Parathyroid adenoma (tissue), 2 donors: ENCODE measurements around the gene KCNH5.

Experiments used
- H2AFZ ChIP-seq: fragments of 300-600 bp; sonication (generic); one replicate; pipeline ENCODE4 v1.7.0; 2017; ENCODE audit warnings: antibody characterized with exemption, mild to moderate bottlenecking
- H3K27ac ChIP-seq: fragments of 300-600 bp; sonication (generic); one replicate; pipeline ENCODE4 v1.7.0; 2017
- H3K27me3 ChIP-seq: fragments of 300-600 bp; sonication (generic); one replicate; pipeline ENCODE4 v1.7.0; 2017; ENCODE audit warnings: low read length; ENCODE audit not compliant: control insufficient read depth, insufficient read depth
- H3K36me3 ChIP-seq: fragments of 300-600 bp; sonication (generic); one replicate; pipeline ENCODE4 v1.7.0; 2017; ENCODE audit warnings: low read length; ENCODE audit not compliant: control insufficient read depth, insufficient read depth
- H3K4me1 ChIP-seq: fragments of 300-600 bp; sonication (generic); one replicate; pipeline ENCODE4 v1.7.0; 2017; ENCODE audit warnings: control low read depth
- H3K4me2 ChIP-seq: fragments of 300-600 bp; sonication (generic); one replicate; pipeline ENCODE4 v1.7.0; 2017; ENCODE audit warnings: low read length
- H3K4me3 ChIP-seq: fragments of 300-600 bp; sonication (generic); one replicate; pipeline ENCODE4 v1.7.0; 2017; ENCODE audit warnings: low read depth, low read length
- H3K79me2 ChIP-seq: fragments of 300-600 bp; sonication (generic); one replicate; pipeline ENCODE4 v1.7.0; 2017; ENCODE audit warnings: control low read depth
- H3K9ac ChIP-seq: fragments of 300-600 bp; sonication (generic); one replicate; pipeline ENCODE4 v1.7.0; 2017; ENCODE audit warnings: mild to moderate bottlenecking
- H3K9me3 ChIP-seq: fragments of 300-600 bp; sonication (generic); one replicate; pipeline ENCODE4 v1.7.0; 2017; ENCODE audit warnings: low read length; ENCODE audit not compliant: control insufficient read depth
- CTCF ChIP-seq: fragments of 300-600 bp; sonication (generic); IDR thresholded peaks from one replicate; pipeline ENCODE4 v1.7.0; 2017; ENCODE audit warnings: antibody characterized with exemption, mild to moderate bottlenecking
- donor health status: primary hyperparathyroidism.

The KCNH5 gene

GRCh38 chr14:62691647-62692489 is 353.4 kb downstream of the KCNH5 start:
- Histone ChIP-seq H3K4me2 (no peak overlapping the region), H3K27me3 (no peaks in the 10 kb centered on the region), H2AFZ (no peak overlapping the region), H3K36me3 (no peaks in the 10 kb centered on the region), H3K9me3 (no peaks in the 10 kb centered on the region), H3K79me2 (no peaks in the 10 kb centered on the region), H3K9ac (no peak overlapping the region), H3K4me3 (no peak overlapping the region), H3K4me1 (no peaks in the 10 kb centered on the region), H3K27ac (no peak overlapping the region)
- TF ChIP-seq CTCF, result no peak

- no peak overlapping the region for H3K27ac ChIP-seq
- no peaks in the 10 kb centered on the region for H3K79me2 ChIP-seq
- H3K9ac ChIP-seq, result no peak overlapping the region
- H3K4me3 ChIP-seq, result no peak overlapping the region
- no peaks in the 10 kb centered on the region for H3K9me3 ChIP-seq
- H3K36me3 ChIP-seq, result no peaks in the 10 kb centered on the region
- H3K4me2 ChIP-seq, result no peak overlapping the region
- H2AFZ ChIP-seq, result no peak overlapping the region
- no peaks in the 10 kb centered on the region for H3K27me3 ChIP-seq
- no peak for TF ChIP-seq CTCF
- H3K4me1 ChIP-seq, result no peaks in the 10 kb centered on the region
These were observed 355.5 kb downstream of the KCNH5 start for GRCh38 chr14:62689733-62690132.

- Histone ChIP-seq H3K27ac (no peak overlapping the region), H3K4me3 (no peak overlapping the region), H3K36me3 (no peaks in the 10 kb centered on the region), H3K4me1 (no peaks in the 10 kb centered on the region), H3K79me2 (no peaks in the 10 kb centered on the region), H3K4me2 (no peak overlapping the region), H3K9me3 (no peaks in the 10 kb centered on the region), H3K27me3 (no peaks in the 10 kb centered on the region), H2AFZ (no peak overlapping the region), H3K9ac (no peak overlapping the region)
- no peak for TF ChIP-seq CTCF
These were observed 357.4 kb downstream of the KCNH5 start for GRCh38 chr14:62687818-62688217.

- Histone ChIP-seq H3K36me3 (no peaks in the 10 kb centered on the region), H3K27ac (no peak overlapping the region), H3K79me2 (no peaks in the 10 kb centered on the region), H3K9me3 (no peaks in the 10 kb centered on the region), H3K27me3 (no peaks in the 10 kb centered on the region), H3K4me3 (no peak overlapping the region), H3K4me1 (no peaks in the 10 kb centered on the region), H3K9ac (no peak overlapping the region), H2AFZ (no peak overlapping the region), H3K4me2 (no peak overlapping the region)
- TF ChIP-seq CTCF, result no peak
These were observed 360.9 kb downstream of the KCNH5 start for GRCh38 chr14:62684376-62684775.

- H3K27me3 ChIP-seq, result no peaks in the 10 kb centered on the region
- H3K36me3 ChIP-seq, result no peaks in the 10 kb centered on the region
- TF ChIP-seq CTCF, result no peak
- H3K4me1 ChIP-seq, result no peaks in the 10 kb centered on the region
- H3K9me3 ChIP-seq, result no peaks in the 10 kb centered on the region
- no peak overlapping the region for H3K9ac ChIP-seq
- H3K79me2 ChIP-seq, result no peaks in the 10 kb centered on the region
- no peak overlapping the region for H3K27ac ChIP-seq
- H3K4me3 ChIP-seq, result no peak overlapping the region
- H3K4me2 ChIP-seq, result no peak overlapping the region
- no peak overlapping the region for H2AFZ ChIP-seq
These were observed 363.1 kb downstream of the KCNH5 start for GRCh38 chr14:62682208-62682607.
